HG03558 (cell line): ENCODE data around the gene EXD3.
"Not testable (repeated sequence)": the region's sequence is repeated elsewhere in the genome, so short reads cannot be mapped to it uniquely, and the experiment has no call there.

Experiments used
- ATAC-seq: cut with Tn5 transposase; IDR thresholded peaks from one replicate; pipeline ENCODE4 v1.9.1; 2021; ENCODE audit warnings: moderate number of reproducible peaks; ENCODE audit not compliant: unreplicated experiment; ENCODE audit errors: extremely low read depth

EXD3 gene

DNA sequence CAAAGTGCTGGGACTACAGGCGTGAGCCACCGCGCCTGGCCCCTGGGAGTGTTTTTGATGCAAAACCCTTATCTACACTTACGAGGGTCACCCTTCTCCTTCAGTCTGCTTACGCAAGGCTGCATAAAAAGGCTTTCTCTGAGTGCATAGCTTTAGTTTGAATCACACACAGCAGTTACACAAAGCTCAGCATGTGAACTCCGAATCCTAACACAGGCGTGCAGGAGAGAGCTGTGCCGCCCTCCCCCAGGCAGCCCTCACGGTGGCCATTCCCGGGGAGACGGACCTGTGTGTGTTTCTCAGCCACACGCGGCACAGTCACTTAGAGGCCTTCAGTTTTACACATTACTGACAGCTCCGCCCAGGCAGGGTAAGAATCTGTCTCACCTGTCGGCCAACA, 26.7 kb downstream of the EXD3 start:
- no peak for ATAC-seq

GRCh38 chr9:137395666-137396010, 27.3 kb downstream of the EXD3 start:
- no peak for ATAC-seq

DNA sequence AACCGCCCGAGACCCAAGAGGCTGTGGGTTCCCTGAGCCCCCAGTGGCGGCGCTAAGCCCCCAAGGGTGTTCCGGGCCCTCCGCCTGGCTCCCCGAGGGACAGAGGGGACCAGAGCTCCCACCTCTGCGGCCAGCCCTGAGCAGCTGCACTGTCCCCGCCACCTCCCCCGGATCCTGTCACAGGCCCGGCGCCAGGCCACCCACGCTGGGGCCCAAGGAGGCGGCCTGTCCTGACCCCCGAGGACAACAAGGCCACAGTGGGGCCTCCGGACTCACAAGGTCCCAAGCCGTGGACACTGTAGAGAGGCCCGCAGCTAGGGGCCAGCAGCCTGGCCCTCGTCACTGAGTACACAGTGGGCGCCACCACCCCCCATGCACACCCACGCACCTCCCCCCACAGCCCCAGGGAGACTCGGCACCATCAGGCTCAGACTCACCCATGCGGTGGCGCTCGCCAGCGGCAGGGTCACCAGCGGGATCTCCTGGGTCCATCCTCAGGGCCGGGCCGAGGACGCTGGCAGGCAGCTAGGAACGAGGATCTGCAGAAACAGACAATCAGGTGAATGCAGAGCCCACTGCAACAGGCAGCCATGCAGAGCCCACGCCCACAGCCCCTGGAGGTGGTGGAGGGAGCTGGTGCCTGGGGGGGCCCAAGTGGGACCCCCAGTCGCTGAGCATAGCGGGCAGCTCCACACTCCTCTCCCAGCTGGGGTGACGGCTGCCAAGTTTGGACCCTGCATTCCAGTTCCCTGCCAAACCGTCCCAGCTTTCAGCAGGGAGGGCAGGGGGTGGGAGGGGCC, 27.9 kb downstream of the EXD3 start:
- no peak for ATAC-seq

DNA sequence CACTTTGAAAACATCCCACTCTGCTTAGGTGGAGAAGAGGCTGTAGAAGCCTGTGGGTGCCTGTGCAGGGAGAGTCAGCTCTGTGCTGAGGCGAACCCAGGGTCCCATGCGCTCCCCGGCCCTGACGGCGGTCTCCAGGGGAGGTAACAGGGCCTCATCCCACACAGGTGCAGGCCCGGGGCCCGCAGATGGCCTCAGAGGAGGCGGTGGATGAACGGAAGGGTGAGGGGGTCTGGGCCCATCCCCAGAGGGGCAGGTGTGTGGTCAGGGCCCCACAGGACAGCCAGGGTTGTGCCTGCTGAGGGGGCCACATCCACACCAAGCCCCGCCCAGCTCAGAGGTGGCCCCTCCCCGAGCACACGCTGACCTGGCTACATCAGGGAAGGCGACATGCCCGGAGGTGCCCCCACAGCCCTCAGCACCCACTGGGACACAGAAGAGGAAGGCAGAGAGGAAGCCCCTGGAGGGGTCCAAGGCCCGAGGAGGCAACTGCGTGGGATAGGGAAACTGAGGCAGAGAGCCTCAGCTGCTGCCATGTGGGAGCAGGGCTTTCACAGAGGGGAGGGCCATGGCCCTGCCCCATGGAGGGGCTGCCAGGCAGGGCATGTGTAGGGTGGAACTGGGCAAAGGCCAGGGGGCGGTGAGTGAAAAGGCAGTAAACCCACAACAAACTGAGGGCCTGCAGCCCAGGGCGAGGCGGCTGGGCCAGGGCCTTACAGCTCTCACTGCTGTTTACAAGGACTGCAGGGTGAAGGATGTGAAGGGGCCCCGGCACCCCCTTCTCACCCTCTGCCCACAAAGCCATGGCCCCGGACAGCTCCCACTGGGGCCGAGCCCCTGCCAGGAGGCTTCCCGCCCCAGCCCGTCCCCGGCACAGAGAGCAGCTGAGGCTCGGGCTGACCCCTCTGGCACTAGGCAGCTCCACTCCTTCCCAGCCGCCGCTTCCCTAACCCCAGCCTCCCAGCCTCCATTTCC, 29.5 kb downstream of the EXD3 start:
- no peak for ATAC-seq

GRCh38 chr9:137392232-137393007, 30.5 kb downstream of the EXD3 start:
- ATAC-seq, result no peak

DNA sequence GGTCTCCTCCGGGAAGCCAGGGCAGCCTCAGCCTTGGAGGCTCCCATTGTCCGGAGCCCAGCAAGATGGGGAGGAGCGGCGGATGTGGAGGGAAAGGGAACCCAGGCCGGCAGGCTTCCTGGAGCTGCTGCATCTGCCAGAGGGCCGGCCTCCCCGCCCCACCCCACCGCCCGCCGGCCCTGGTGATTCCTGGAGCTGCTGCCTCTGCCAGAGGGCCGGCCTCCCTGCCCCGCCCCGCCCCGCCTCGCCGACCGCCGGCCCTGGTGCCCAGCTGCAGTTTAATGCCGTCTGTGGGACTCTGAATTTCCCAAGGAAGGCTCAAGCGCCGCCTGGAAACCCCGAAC, 31.6 kb downstream of the EXD3 start:
- ATAC-seq, result no peak

DNA sequence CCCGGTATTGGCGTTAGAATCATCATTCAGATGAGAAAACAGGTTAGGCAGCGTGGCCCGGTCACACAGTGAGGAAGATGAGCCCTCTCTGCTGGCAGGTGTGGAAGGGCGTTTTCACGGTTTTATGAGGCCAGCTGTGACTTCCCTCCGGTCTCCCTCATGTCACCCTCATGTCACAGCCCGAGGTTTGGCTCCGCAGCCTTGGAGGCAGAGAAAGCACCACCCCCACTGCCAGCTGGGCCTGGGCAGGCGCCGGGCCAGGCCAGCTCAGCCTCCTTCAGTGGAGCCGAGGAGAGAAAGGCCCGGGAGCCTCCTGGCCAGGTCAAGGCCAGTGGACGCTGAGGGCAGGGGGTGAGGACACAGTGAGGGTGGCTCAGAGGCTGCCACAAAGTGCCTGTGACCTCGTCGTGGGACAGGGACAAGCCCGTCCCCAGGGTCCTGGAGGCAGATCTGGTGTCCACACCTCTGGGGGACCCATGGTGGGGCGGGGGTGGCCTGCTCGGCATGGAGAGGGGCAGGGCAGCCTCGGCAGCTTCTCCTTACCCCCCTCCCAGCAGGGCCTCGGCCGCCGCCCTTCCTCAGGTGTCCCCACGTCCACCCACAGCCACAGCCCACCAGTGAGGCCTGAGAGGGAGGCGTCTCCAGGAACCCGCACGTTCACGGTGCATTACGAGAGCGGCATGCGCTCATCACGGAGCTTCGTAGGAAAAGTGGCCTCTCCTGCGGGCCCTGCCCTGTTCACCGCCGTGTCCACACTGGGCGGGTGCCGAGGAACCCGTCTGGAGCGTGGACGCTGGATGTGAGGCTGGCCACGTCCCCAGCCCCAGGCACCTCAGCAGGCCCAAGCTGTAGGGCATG, 32.2 kb downstream of the EXD3 start:
- no peak for ATAC-seq

DNA sequence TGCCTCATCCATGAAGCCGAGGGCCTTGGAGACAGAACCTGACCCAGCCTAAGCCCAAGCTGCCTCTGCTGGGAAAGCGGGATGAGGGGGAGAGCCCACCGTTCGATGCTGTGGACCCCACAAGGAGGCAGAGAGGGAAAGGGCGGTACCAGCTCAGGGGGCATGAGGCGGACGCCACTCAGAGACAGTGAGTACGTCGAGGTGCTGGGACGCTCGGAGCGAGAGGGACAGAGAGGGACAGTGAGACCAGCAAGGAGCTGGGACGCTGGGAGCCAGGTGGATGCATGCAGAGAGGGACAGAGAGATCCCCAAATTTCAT, 33.6 kb downstream of the EXD3 start:
- no peak for ATAC-seq

GRCh38 chr9:137388589-137389427, 34.2 kb downstream of the EXD3 start:
- ATAC-seq, result no peak

DNA sequence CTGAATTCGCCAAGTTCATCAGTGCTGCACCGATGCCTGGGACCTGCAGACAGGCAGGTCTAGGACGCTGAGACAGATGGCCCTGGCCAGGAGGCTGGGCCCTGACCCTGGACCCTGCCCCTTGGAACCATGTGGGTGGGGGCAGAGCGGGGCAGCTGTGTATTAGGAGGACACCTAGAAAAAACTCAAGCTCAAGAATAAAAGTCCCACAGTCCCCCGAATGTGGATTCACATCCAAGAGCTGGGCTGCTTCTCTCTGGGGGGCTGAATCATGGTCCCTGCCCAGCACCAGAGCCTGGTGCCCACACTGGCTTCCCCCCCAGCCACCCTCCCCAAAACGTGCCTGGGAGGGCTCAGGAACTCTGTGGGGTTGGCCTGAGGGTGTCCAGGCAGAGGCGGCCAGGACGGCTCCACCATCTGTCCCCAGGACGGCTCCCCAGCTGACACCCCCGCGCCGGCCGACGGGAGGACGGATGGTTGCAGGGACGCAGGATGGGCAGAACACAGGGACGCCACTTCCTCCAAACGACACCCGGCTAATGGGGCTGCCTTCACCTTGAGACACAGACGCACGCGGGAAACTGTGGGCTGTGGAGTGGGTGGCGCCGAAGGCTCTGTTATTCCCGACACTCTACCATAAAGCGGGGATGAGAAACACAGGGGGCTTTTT, 34.9 kb downstream of the EXD3 start:
- ATAC-seq, result no peak

GRCh38 chr9:137387114-137387890, 35.7 kb downstream of the EXD3 start:
- no peak for ATAC-seq

DNA sequence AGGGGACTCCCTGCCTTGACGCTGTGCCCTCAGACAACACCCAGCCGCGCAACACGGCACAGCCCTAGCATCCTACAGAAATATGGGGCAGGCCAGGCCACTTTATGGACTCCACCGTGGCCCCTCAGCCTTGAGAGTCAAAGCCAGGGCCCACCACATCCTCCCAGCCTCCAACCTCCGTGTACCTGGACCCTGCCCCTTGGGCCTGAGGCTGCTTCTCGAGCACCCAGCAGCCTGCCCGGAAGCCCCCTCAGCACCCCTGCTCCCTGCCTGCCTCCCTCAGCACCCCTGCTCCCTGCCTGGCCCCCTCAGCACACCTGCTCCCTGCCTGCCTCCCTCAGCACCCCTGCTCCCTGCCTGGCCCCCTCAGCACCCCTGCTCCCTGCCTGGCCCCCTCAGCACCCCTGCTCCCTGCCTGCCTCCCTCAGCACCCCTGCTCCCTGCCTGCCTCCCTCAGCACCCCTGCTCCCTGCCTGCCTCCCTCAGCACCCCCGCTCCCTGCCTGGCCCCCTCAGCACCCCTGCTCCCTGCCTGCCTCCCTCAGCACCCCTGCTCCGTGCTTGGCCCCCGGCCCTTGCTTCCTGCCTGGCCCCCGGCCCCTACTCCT, 36.4 kb downstream of the EXD3 start:
- not testable (repeated sequence) for ATAC-seq

- ATAC-seq, result no peak
Observed at GRCh38 chr9:137385061-137385655, 37.8 kb downstream of the EXD3 start.

- no peak for ATAC-seq
Observed at GRCh38 chr9:137383784-137384756, 38.9 kb downstream of the EXD3 start.

GRCh38 chr9:137383081-137383783, 39.7 kb downstream of the EXD3 start:
- no peak for ATAC-seq
